Smooth muscle cell (in vitro differentiated cells): ENCODE data around the gene USPL1. TPM values are rescaled to one million over a fixed set of nuclear protein-coding genes. Genes with fewer than 3 reads are reported as not detected.

Source experiments
- DNase-seq: peaks from one replicate; lab custom pipeline; 2025; ENCODE audit not compliant: unreplicated experiment; lab: John Stamatoyannopoulos, UW
- H2AFZ ChIP-seq: fragments of 200-600 bp; sonication (generic); 2 replicates; pipeline ENCODE4 v1.6.0; 2016; ENCODE audit warnings: antibody characterized with exemption, low read depth, mild to moderate bottlenecking
- H3F3A ChIP-seq: fragments of 200-600 bp; sonication (generic); 2 replicates; pipeline ENCODE4 v1.6.0; 2017; ENCODE audit warnings: antibody characterized with exemption, low read depth
- H3K27ac ChIP-seq: fragments of 200-600 bp; sonication (generic); 2 replicates; pipeline ENCODE4 v1.5.1; 2016; ENCODE audit warnings: low read depth, mild to moderate bottlenecking
- H3K27me3 ChIP-seq: fragments of 200-600 bp; sonication (generic); 2 replicates; pipeline ENCODE4 v1.6.1; 2016; ENCODE audit warnings: low read depth, mild to moderate bottlenecking
- H3K36me3 ChIP-seq: fragments of 200-600 bp; sonication (generic); 2 replicates; pipeline ENCODE4 v1.5.1; 2016; ENCODE audit warnings: low read depth
- H3K4me1 ChIP-seq: fragments of 200-600 bp; sonication (generic); 2 replicates; pipeline ENCODE4 v1.5.1; 2016; ENCODE audit warnings: low read depth
- H3K4me2 ChIP-seq: fragments of 200-600 bp; sonication (generic); 2 replicates; pipeline ENCODE4 v1.6.0; 2016; ENCODE audit warnings: mild to moderate bottlenecking
- H3K4me3 ChIP-seq: fragments of 200-600 bp; sonication (generic); 2 replicates; pipeline ENCODE4 v1.5.1; 2016; ENCODE audit warnings: mild to moderate bottlenecking
- H3K79me2 ChIP-seq: fragments of 200-600 bp; sonication (generic); 2 replicates; pipeline ENCODE4 v1.6.0; 2016; ENCODE audit warnings: low read depth, mild to moderate bottlenecking
- H3K9ac ChIP-seq: fragments of 200-600 bp; sonication (generic); 2 replicates; pipeline ENCODE4 v1.6.0; 2016; ENCODE audit warnings: low read depth
- H3K9me3 ChIP-seq: fragments of 200-600 bp; sonication (generic); replicated peaks from 2 replicates; pipeline ENCODE4 v1.5.1; 2016; ENCODE audit warnings: low read depth
- H4K20me1 ChIP-seq: fragments of 200-600 bp; sonication (generic); 2 replicates; pipeline ENCODE4 v1.6.0; 2016; ENCODE audit warnings: low read depth
- WGBS: methylation state at CpG from one replicate; pipeline ENCODE4 v1.1.7; 2016; ENCODE audit warnings: low lambda C conversion rate; 5-methylcytosine and 5-hydroxymethylcytosine counted together
- polyA plus RNA-seq: library from polyadenylated mRNA; unstranded; fragments of >200 nt; fragmentation: Nextera tagmentation; extraction: Ambion mirVana; gene quantifications from 2 replicates; pipeline ENCODE4 v1.2.1, GENCODE V29; 2016
- small RNA-seq: library from RNA; depleted of rRNA; stranded (forward); fragments of <200 nt; gene quantifications from one replicate; pipeline ENCODE3, GENCODE V24; 2014
- total RNA-seq: library from RNA; depleted of rRNA; stranded (reverse); fragments of >200 nt; gene quantifications from 2 replicates; pipeline ENCODE4 v1.2.3, GENCODE V29; 2014
- TF ChIP-seq, protein P1 (sequence below): fragments of 200-600 bp; sonication (generic); IDR thresholded peaks from 2 replicates; pipeline ENCODE4 v1.5.1; 2017; ENCODE audit warnings: borderline replicate concordance, mild to moderate bottlenecking, antibody characterized with exemption; ENCODE audit not compliant: insufficient read depth, poor library complexity, severe bottlenecking

The USPL1 gene
- total and polyA plus RNA-seq, 2 experiments from 2014 or later: 12.3 to 33.3 TPM

GRCh38 chr13:30705680-30706079 is 88.0 kb downstream of the USPL1 start:
- TF ChIP-seq, protein P1, sequence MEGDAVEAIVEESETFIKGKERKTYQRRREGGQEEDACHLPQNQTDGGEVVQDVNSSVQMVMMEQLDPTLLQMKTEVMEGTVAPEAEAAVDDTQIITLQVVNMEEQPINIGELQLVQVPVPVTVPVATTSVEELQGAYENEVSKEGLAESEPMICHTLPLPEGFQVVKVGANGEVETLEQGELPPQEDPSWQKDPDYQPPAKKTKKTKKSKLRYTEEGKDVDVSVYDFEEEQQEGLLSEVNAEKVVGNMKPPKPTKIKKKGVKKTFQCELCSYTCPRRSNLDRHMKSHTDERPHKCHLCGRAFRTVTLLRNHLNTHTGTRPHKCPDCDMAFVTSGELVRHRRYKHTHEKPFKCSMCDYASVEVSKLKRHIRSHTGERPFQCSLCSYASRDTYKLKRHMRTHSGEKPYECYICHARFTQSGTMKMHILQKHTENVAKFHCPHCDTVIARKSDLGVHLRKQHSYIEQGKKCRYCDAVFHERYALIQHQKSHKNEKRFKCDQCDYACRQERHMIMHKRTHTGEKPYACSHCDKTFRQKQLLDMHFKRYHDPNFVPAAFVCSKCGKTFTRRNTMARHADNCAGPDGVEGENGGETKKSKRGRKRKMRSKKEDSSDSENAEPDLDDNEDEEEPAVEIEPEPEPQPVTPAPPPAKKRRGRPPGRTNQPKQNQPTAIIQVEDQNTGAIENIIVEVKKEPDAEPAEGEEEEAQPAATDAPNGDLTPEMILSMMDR: no peak
- no peaks in the 10 kb centered on the region for H3K79me2 ChIP-seq
- H3K4me1 ChIP-seq: no peaks in the 10 kb centered on the region
- H4K20me1 ChIP-seq: no peaks in the 10 kb centered on the region
- no peaks in the 10 kb centered on the region for H3K36me3 ChIP-seq
- H3K4me2 ChIP-seq: no peak overlapping the region
- WGBS: 46% methylated on average over 4 of the region's 4 CpGs
- H3K4me3 ChIP-seq: no peak overlapping the region
- no peak overlapping the region for H2AFZ ChIP-seq
- no peak overlapping the region for H3K27ac ChIP-seq
- H3K9ac ChIP-seq: no peak overlapping the region
- peaks cover 6% of the 10 kb centered on the region for H3F3A ChIP-seq
- no peaks in the 10 kb centered on the region for H3K27me3 ChIP-seq
- DNase-seq: no peak
- H3K9me3 ChIP-seq: no peaks in the 10 kb centered on the region

GRCh38 chr13:30708541-30708940 is 90.8 kb downstream of the USPL1 start:
- peaks cover 2% of the 10 kb centered on the region for H3K4me1 ChIP-seq
- H3K4me3 ChIP-seq: no peak overlapping the region
- H2AFZ ChIP-seq: peak overlapping the region; percentile 9
- TF ChIP-seq, protein P1: no peak
- H3K27ac ChIP-seq: peak overlapping the region; percentile 8
- H3K4me2 ChIP-seq: no peak overlapping the region
- peaks cover 11% of the 10 kb centered on the region for H3F3A ChIP-seq
- WGBS: 47% methylated on average over 3 of the region's 3 CpGs
- no peak for DNase-seq
- no peaks in the 10 kb centered on the region for H3K36me3 ChIP-seq
- no peaks in the 10 kb centered on the region for H4K20me1 ChIP-seq
- H3K9me3 ChIP-seq: no peaks in the 10 kb centered on the region
- no peaks in the 10 kb centered on the region for H3K79me2 ChIP-seq
- H3K27me3 ChIP-seq: no peaks in the 10 kb centered on the region
- no peak overlapping the region for H3K9ac ChIP-seq

Small RNAs within 50 kb of the gene (small RNA-seq; reads per million reads assigned to genes)
- gene RF00017: not detected

Other genes with a start within 250 kb of the USPL1 start
- not detected in 2 replicates for gene UBE2L5, start 195.4 kb upstream of the USPL1 start, total RNA-seq
- 0.89 TPM in 1 of 2 replicates, not detected in the other for gene UBE2L5, start 195.4 kb upstream of the USPL1 start, polyA plus RNA-seq
- 570 and 581 TPM in 2 replicates for gene HMGB1, start 152.0 kb upstream of the USPL1 start, total RNA-seq
- 603 and 627 TPM in 2 replicates for gene HMGB1, start 152.0 kb upstream of the USPL1 start, polyA plus RNA-seq
- 2.6 TPM in 1 of 2 replicates, not detected in the other for gene ALOX5AP, start 117.6 kb downstream of the USPL1 start, total RNA-seq
- gene ALOX5AP, start 117.6 kb downstream of the USPL1 start, polyA plus RNA-seq: 0.22 and 0.85 TPM in 2 replicates